PFSK-1 (cell line): ENCODE data around the gene GSC2.

Experiments
- FOXP2 ChIP-seq: optimal IDR thresholded peaks from 2 replicates; pipeline ENCODE3; 2011; ENCODE audit warnings: borderline replicate concordance, control low read depth, inconsistent platforms; ENCODE audit not compliant: insufficient read depth; ENCODE audit errors: extremely low read length, extremely low read depth
- POLR2AphosphoS5 ChIP-seq: IDR thresholded peaks from 2 replicates; pipeline ENCODE4 v1.6.1; 2012; ENCODE audit warnings: low read depth, mild to moderate bottlenecking, control low read depth, low read length, moderate library complexity
- SIN3A ChIP-seq: IDR thresholded peaks from 2 replicates; pipeline ENCODE4 v1.6.1; 2012; ENCODE audit warnings: mild to moderate bottlenecking, low read length, moderate library complexity, borderline replicate concordance; ENCODE audit not compliant: insufficient read depth
- TAF1 ChIP-seq: IDR thresholded peaks from 2 replicates; pipeline ENCODE4 v1.6.1; 2012; ENCODE audit warnings: low read length, control low read depth, borderline replicate concordance; ENCODE audit not compliant: insufficient read depth
- TF ChIP-seq, protein P1 (sequence below), 2 experiments: IDR thresholded peaks; 2 replicates each; pipeline versions ENCODE4 v1.6.1 to v1.8.0; 2011 to 2012; ENCODE audit warnings: low read depth in 2 of 2, low read length in 2 of 2, control low read depth in 1 of 2, inconsistent platforms in 1 of 2, mild to moderate bottlenecking in 1 of 2, moderate library complexity in 1 of 2; ENCODE audit not compliant: insufficient read depth in 1 of 2

The GSC2 gene

DNA sequence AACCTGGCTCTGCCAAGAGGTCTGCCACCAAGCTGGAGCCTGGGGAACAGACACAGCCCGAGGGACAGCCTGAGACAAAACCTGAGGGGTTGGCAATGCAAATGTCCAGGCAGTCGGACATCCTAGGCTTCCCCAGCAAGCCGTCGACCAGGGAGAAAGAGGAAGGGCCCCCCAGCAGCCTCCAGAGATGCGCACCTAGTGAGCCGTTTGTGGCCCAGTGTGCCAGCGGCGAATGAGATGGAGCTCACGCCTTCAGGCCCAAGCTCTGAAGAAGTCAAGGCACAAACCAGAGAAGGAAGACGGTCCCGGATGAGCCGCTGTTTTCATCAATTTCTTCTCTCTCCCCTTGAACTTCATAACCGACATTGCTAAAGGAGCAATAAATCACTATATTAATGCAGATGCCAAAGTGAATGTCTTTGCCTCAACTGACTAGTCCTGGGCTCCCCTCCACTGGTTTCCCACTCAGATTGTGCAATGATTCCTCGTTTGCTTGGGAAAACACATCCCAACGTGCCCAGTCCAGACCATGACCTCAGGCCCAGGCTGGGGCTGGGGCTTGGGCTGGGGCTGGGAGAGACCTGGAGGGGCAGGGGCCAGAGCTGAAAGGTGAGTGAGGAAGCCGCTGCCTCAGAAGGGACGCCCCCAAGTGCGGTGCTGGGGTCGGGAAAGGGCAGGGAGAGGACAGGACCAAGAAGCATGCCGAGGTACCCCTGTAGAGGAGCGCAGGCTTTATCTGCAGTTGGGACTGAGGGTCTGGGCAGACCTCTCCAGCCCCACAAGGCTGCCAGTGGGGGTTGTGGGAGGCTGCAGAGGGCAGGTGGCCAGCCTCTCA lies 24.4 kb downstream of the GSC2 start:
- no peak for TF ChIP-seq TAF1
- TF ChIP-seq FOXP2: no peak
- no peak for TF ChIP-seq SIN3A
- TF ChIP-seq, protein P1, sequence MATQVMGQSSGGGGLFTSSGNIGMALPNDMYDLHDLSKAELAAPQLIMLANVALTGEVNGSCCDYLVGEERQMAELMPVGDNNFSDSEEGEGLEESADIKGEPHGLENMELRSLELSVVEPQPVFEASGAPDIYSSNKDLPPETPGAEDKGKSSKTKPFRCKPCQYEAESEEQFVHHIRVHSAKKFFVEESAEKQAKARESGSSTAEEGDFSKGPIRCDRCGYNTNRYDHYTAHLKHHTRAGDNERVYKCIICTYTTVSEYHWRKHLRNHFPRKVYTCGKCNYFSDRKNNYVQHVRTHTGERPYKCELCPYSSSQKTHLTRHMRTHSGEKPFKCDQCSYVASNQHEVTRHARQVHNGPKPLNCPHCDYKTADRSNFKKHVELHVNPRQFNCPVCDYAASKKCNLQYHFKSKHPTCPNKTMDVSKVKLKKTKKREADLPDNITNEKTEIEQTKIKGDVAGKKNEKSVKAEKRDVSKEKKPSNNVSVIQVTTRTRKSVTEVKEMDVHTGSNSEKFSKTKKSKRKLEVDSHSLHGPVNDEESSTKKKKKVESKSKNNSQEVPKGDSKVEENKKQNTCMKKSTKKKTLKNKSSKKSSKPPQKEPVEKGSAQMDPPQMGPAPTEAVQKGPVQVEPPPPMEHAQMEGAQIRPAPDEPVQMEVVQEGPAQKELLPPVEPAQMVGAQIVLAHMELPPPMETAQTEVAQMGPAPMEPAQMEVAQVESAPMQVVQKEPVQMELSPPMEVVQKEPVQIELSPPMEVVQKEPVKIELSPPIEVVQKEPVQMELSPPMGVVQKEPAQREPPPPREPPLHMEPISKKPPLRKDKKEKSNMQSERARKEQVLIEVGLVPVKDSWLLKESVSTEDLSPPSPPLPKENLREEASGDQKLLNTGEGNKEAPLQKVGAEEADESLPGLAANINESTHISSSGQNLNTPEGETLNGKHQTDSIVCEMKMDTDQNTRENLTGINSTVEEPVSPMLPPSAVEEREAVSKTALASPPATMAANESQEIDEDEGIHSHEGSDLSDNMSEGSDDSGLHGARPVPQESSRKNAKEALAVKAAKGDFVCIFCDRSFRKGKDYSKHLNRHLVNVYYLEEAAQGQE (IDR thresholded peaks at IDR 0.05; ENCODE audit: insufficient read depth in 1 of 2, low read depth in 2 of 2, low read length in 2 of 2): no peak
- no peak for TF ChIP-seq POLR2AphosphoS5

DNA sequence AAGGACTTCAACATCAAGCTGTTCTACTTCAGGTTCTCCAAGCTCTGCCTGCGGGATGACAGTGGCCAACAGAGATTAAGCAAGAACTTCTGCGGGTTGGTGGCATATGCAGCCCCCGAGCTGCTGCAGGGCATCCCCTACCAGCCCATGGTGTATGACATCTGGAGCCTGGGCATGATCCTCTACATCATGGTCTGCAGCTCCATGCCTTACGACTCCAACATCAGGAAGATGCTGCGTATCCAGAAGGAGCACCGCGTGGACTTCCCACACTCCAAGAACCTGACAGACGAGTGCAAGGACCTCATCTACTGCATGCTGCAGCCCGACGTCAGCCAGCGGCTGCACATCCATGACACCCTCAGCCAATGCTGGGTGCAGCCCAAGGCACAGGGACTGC lies 25.1 kb downstream of the GSC2 start:
- TF ChIP-seq SIN3A: no peak
- TF ChIP-seq POLR2AphosphoS5: no peak
- no peak for TF ChIP-seq TAF1
- TF ChIP-seq, protein P1 (IDR thresholded peaks at IDR 0.05; ENCODE audit: insufficient read depth in 1 of 2, low read depth in 2 of 2, low read length in 2 of 2): no peak
- no peak for TF ChIP-seq FOXP2

DNA sequence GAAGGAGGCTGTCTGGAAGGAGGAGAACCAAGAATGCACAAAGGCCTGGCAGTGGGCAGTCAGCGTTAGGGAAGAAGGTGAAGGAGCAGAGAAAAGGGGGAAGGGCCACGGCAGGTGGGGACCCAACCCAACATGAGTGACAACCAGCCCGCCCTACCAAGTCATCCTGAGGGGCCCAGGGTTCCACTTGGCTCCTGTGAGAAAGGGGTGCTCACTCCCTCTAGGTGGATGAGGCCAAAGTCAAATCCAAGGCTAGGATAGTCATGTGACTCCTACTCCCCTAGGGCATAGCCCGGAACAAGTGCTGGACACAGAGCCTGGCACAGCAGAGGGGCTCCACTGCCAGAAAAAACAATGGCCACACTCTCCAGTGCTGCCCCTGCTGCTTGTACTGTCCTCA lies 25.7 kb downstream of the GSC2 start:
- TF ChIP-seq POLR2AphosphoS5 (no peak), TAF1 (no peak), FOXP2 (no peak)
- TF ChIP-seq, protein P1 (IDR thresholded peaks at IDR 0.05; ENCODE audit: insufficient read depth in 1 of 2, low read depth in 2 of 2, low read length in 2 of 2): no peak

DNA sequence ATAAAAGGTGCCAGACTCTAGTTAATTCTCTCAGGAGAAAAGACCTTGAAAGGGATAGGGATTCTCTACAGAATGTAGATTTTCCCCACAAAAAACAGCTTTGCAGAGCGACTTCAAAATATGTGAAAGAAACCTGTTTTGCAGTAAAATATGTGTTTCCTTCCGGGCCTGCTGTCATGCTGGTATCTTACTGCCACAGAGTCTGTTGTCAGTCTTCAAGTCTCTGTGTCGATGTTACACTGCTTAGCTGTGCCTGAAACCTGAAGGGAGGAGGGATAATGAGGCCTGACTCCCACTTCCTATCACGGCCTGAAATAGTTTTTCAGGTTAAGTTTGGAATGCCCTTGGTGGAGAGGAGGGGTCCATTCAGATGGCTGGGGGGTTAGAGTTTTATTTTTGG lies 26.2 kb downstream of the GSC2 start:
- no peak for TF ChIP-seq FOXP2
- TF ChIP-seq TAF1: no peak

DNA sequence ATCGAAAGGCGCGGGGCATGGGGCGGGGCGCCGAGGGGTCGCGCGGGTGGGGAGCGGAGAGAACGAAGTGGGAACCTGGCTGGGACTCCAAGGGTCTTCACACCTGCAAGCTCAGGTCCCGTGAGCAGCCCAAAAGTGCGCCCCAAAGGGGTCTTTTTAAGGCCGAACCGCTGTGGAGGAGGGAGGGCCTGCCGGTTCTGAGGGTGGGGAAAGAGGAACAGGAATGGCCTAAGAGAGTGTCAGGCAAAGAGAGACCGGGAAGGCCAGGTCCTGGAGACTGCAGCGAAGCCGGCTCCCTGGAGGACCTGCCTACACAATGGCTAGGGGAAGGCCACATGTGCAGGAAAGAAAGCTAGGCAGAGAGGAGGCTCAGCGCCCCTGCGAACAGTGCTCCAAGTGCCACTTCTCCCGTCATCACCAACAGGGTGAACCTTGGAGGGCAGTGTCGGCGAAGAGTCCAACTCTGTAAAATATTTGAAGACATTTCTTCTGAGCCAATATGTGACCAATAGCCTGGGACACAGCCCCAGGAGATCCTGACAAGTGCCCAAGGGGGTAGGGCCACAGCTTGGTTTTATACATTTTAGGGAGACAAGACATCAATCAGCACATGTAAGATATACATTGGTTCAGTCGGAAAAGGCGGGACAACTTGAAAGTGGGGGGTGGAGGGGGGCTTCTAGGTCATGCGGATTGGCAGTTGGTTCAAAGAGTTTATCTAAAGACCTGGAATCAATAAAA lies 27.2 kb downstream of the GSC2 start:
- no peak for TF ChIP-seq SIN3A
- TF ChIP-seq TAF1: no peak
- no peak for TF ChIP-seq FOXP2
- TF ChIP-seq, protein P1 (IDR thresholded peaks at IDR 0.05; ENCODE audit: insufficient read depth in 1 of 2, low read depth in 2 of 2, low read length in 2 of 2): no peak
- no peak for TF ChIP-seq POLR2AphosphoS5
